SK-N-SH (cell line): ENCODE results near the gene RAC2.

ENCODE experiments used
- CHD2 ChIP-seq: fragments of 150-350 bp; IDR thresholded peaks from 2 replicates; pipeline ENCODE4 v1.6.1; 2018; ENCODE audit warnings: low read length; ENCODE audit not compliant: partially characterized antibody
- GATA2 ChIP-seq: sonication (generic); formaldehyde crosslinking; IDR thresholded peaks from 2 replicates; pipeline ENCODE4 v1.5.0; 2020; ENCODE audit warnings: mild to moderate bottlenecking, missing genetic modification reagents
- NRF1 ChIP-seq: IDR thresholded peaks from 2 replicates; pipeline ENCODE4 v1.6.1; 2012; ENCODE audit warnings: low read depth, mild to moderate bottlenecking, low read length
- POLR2AphosphoS5 ChIP-seq: IDR thresholded peaks from 2 replicates; pipeline ENCODE4 v1.6.1; 2012; ENCODE audit warnings: low read depth, low read length
- RCOR1 ChIP-seq: fragments of 150-350 bp; IDR thresholded peaks from 2 replicates; pipeline ENCODE4 v1.6.1; 2017; ENCODE audit warnings: antibody characterized with exemption, low read length
- SIN3A ChIP-seq: IDR thresholded peaks from 2 replicates; pipeline ENCODE4 v1.6.1; 2012; ENCODE audit warnings: low read depth, mild to moderate bottlenecking, low read length, moderate library complexity, borderline replicate concordance
- TAF1 ChIP-seq: IDR thresholded peaks from 2 replicates; pipeline ENCODE4 v1.6.1; 2012; ENCODE audit warnings: low read depth, mild to moderate bottlenecking, low read length, moderate library complexity, borderline replicate concordance
- TF ChIP-seq, protein P1 (sequence below): fragments of 200-600 bp; sonication (generic); IDR thresholded peaks from 2 replicates; pipeline ENCODE4 v1.6.1; 2017; ENCODE audit warnings: antibody characterized with exemption, mild to moderate bottlenecking, moderate library complexity
- TF ChIP-seq, protein P2 (sequence below): fragments of 150-350 bp; IDR thresholded peaks from 2 replicates; pipeline ENCODE4 v1.6.1; 2017; ENCODE audit warnings: antibody characterized with exemption, low read length, low read depth, borderline replicate concordance
- TF ChIP-seq, protein P3 (sequence below): fragments of 150-350 bp; IDR thresholded peaks from 2 replicates; pipeline ENCODE4 v1.6.1; 2016; ENCODE audit warnings: mild to moderate bottlenecking, low read depth, low read length

DNA sequence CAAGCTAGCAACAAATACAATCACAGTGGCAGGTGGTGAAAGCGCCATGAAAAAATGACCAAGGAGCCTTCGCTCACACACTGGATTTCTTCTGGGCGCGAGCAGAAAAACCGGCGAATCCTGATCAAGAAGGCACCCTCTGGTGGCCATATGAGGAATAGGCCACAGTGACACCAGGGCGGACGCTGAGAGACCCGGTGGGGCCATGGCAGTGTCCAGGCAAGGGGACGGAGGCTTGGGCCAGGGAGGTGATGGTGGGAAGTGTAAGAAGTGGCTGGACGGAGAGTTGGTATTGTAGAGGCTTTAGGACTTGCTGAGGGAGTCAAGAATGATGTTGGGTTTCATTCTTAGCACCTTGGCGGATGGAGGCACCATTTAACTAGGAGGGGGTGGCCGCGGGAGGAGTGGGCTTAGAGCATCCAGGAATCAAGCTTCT is 16.9 kb upstream of the RAC2 start:
- TF ChIP-seq NRF1 (no peak), TAF1 (no peak), GATA2 (CRISPR knock-in tag) (no peak), CHD2 (no peak), RCOR1 (no peak), POLR2AphosphoS5 (no peak), SIN3A (no peak)
- TF ChIP-seq, protein P1, sequence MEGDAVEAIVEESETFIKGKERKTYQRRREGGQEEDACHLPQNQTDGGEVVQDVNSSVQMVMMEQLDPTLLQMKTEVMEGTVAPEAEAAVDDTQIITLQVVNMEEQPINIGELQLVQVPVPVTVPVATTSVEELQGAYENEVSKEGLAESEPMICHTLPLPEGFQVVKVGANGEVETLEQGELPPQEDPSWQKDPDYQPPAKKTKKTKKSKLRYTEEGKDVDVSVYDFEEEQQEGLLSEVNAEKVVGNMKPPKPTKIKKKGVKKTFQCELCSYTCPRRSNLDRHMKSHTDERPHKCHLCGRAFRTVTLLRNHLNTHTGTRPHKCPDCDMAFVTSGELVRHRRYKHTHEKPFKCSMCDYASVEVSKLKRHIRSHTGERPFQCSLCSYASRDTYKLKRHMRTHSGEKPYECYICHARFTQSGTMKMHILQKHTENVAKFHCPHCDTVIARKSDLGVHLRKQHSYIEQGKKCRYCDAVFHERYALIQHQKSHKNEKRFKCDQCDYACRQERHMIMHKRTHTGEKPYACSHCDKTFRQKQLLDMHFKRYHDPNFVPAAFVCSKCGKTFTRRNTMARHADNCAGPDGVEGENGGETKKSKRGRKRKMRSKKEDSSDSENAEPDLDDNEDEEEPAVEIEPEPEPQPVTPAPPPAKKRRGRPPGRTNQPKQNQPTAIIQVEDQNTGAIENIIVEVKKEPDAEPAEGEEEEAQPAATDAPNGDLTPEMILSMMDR, result peak; percentile 91
- TF ChIP-seq, protein P2, sequence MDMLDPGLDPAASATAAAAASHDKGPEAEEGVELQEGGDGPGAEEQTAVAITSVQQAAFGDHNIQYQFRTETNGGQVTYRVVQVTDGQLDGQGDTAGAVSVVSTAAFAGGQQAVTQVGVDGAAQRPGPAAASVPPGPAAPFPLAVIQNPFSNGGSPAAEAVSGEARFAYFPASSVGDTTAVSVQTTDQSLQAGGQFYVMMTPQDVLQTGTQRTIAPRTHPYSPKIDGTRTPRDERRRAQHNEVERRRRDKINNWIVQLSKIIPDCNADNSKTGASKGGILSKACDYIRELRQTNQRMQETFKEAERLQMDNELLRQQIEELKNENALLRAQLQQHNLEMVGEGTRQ, result no peak
- TF ChIP-seq, protein P3, sequence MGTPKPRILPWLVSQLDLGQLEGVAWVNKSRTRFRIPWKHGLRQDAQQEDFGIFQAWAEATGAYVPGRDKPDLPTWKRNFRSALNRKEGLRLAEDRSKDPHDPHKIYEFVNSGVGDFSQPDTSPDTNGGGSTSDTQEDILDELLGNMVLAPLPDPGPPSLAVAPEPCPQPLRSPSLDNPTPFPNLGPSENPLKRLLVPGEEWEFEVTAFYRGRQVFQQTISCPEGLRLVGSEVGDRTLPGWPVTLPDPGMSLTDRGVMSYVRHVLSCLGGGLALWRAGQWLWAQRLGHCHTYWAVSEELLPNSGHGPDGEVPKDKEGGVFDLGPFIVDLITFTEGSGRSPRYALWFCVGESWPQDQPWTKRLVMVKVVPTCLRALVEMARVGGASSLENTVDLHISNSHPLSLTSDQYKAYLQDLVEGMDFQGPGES, result no peak
